Spinal cord (tissue), 10 donors: Measurements from ENCODE around the gene CACNA1H. TPM values are rescaled to one million over a fixed set of nuclear protein-coding genes. Genes with fewer than 3 reads are reported as not detected.

Experiments used
- DNase-seq, 6 donors: peaks; one replicate each; pipeline versions ENCODE4 v3.0.0 to v3.0.0-alpha.2; 2013 to 2015; ENCODE audit warnings: low spot score in 6 of 6, low read depth in 4 of 6
- H3K27ac ChIP-seq: one replicate; pipeline ENCODE4 v1.5.1; 2013; ENCODE audit warnings: low read depth, low read length, control low read depth
- H3K27me3 ChIP-seq: one replicate; pipeline ENCODE4 v1.6.1; 2013; ENCODE audit warnings: low read length; ENCODE audit not compliant: control insufficient read depth, insufficient read depth
- H3K36me3 ChIP-seq: one replicate; pipeline ENCODE4 v1.6.1; 2013; ENCODE audit warnings: low read length; ENCODE audit not compliant: control insufficient read depth, insufficient read depth
- H3K4me1 ChIP-seq: one replicate; pipeline ENCODE4 v1.6.1; 2013; ENCODE audit warnings: low read length; ENCODE audit not compliant: control insufficient read depth, insufficient read depth
- H3K4me3 ChIP-seq: one replicate; pipeline ENCODE4 v1.5.1; 2013; ENCODE audit warnings: low read depth, low read length, control low read depth
- H3K9me3 ChIP-seq: one replicate; pipeline ENCODE4 v1.6.1; 2013; ENCODE audit warnings: low read length; ENCODE audit not compliant: control insufficient read depth, insufficient read depth
- WGBS: methylation state at CpG from one replicate; pipeline ENCODE4 v1.1.5; 2013; ENCODE audit warnings: missing lambda C conversion rate; ENCODE audit not compliant: insufficient coverage; 5-methylcytosine and 5-hydroxymethylcytosine counted together
- polyA plus RNA-seq, 2 donors: library from polyadenylated mRNA; unstranded; fragments of 120-200 nt; gene quantifications; one replicate each; pipeline ENCODE4 v1.2.1, GENCODE V29; 2013; ENCODE audit not compliant: insufficient read length in 2 of 2
- total RNA-seq, 2 donors: library from RNA; depleted of rRNA in 1 of 2; stranded (reverse); fragments of 120-200 nt in 1 of 2; fragments of >200 nt in 1 of 2; gene quantifications; one replicate each; pipeline versions ENCODE4 v1.2.3 to v1.2.4, GENCODE V29; 2013 to 2014
- donor health status: healthy.

The CACNA1H gene
- total and polyA plus RNA-seq, 4 donors, result 7.8 to 20.1 (median 13.1) TPM

DNA sequence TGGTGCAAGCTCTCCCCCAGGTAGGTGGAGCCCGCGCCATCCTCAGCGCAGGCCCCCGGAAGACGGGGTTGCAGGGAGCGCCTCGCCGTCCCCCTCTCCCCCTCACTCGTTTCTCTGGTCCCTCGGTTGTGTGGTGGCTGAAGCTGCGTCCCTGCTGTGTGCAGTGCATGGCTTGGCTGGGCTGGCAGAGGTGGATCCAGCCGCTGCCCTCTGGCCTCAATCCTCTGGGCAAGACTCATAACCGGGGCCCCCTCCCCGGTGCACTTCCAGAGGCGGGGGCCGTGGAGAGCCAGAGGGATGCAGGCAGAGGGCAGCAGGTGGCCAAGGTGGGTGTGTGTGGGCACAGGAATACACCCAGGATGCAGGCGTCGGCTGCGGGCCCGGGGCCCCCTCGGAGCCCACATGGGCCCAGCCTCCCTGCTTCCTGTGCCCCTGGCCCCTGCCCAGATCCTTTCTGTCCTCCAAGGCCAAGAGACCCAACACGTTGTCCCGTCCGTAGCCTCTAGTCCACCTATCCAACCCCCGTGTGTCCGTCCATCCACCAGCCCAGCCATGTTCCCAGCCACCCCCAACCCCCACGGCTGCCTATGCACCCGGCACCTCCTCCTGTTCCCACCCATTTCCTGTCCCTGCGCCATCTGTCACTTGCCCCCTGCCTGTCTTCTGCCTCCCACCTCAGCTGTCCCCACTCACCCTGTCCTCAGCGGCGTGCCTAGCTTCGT is 62.8 kb downstream of the CACNA1H start:
- no peaks in the 10 kb centered on the region for H3K4me1 ChIP-seq
- no peak overlapping the region for H3K27ac ChIP-seq
- no peaks in the 10 kb centered on the region for H3K27me3 ChIP-seq
- no peaks in the 10 kb centered on the region for H3K9me3 ChIP-seq
- H3K4me3 ChIP-seq, result no peak overlapping the region
- 85% methylated on average over 30 of the region's 32 CpGs for WGBS
- no peak for DNase-seq
- H3K36me3 ChIP-seq, result peaks cover 100% of the 10 kb centered on the region

DNA sequence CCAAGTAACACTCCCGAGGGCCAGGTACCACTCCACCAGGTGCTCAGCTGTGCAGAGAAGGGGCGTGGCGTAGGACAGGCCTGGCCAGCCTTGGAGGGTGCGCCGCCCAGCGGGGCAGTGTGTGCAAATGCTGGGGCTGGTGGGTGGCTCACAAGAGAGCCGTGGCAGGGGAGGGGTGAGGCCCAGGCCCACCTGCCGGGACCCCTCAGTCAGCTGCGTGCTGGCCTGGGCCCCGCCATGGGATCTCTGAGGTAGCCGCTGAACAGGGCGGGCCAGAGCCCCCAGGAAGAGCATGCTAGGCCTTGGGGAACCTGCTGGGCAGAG is 63.4 kb downstream of the CACNA1H start:
- H3K36me3 ChIP-seq, result peaks cover 100% of the 10 kb centered on the region
- DNase-seq, result no peak
- no peaks in the 10 kb centered on the region for H3K4me1 ChIP-seq
- 91% methylated on average over 12 of the region's 12 CpGs for WGBS
- no peaks in the 10 kb centered on the region for H3K27me3 ChIP-seq
- no peak overlapping the region for H3K4me3 ChIP-seq
- H3K27ac ChIP-seq, result no peak overlapping the region
- H3K9me3 ChIP-seq, result no peaks in the 10 kb centered on the region

DNA sequence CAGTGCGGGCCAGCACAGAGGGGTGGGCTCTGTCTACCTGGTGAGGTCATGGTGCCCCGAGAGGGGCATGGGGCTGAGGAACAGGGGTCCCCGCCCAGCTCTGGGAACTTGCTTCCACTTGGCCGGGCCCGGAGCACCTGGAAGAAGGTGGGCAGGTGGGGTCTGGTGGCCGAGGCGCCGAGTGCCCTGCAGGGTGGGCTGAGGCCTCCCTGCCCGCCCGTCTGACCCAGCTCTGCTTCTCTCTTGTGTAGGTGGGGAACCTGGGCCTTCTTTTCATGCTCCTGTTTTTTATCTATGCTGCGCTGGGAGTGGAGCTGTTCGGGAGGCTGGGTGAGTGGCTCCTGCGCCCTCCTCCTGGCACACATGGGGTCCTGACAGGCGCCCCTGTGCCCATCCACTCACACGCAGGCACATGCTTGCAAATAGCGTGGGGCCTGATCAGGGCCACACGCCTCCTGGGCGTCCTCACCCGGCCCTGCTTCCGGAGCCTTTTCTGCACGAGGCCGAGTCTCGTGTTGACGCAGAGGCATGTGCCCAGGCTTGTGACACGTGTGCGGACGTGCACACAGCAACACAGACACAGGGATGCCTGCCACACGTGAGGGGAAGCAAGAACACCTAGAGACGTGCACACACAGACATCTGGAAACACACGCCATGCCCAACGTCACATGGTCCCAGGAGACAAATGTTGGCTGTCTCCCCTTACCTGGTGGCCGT is 63.9 kb downstream of the CACNA1H start:
- Histone ChIP-seq H3K9me3 (no peaks in the 10 kb centered on the region), H3K36me3 (peaks cover 100% of the 10 kb centered on the region), H3K27me3 (no peaks in the 10 kb centered on the region), H3K27ac (no peak overlapping the region), H3K4me3 (no peak overlapping the region), H3K4me1 (no peaks in the 10 kb centered on the region)
- no peak for DNase-seq
- 93% methylated on average over 32 of the region's 32 CpGs for WGBS

DNA sequence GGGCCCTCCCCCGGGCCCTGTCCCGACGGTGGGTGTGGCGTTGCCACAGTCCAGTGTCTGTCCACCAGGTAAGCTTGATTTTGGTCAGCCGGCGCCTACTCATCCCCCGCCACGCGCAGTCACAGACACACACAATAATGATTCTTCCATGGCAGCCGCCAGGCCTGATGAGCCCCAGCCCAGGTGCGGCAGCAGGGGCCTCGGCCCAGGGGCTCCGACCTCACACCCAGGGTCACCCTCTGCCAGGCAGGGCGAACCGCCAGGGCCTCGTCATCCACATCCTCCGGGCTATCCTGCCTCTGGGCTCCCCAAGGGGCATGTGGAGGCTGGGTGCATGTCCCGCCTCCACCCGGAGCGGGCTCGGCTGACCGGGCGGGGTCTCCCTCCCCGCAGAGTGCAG is 64.6 kb downstream of the CACNA1H start:
- no peak overlapping the region for H3K27ac ChIP-seq
- no peaks in the 10 kb centered on the region for H3K27me3 ChIP-seq
- H3K36me3 ChIP-seq, result peaks cover 100% of the 10 kb centered on the region
- 92% methylated on average over 24 of the region's 24 CpGs for WGBS
- no peaks in the 10 kb centered on the region for H3K9me3 ChIP-seq
- no peak for DNase-seq
- no peak overlapping the region for H3K4me3 ChIP-seq
- no peaks in the 10 kb centered on the region for H3K4me1 ChIP-seq

DNA sequence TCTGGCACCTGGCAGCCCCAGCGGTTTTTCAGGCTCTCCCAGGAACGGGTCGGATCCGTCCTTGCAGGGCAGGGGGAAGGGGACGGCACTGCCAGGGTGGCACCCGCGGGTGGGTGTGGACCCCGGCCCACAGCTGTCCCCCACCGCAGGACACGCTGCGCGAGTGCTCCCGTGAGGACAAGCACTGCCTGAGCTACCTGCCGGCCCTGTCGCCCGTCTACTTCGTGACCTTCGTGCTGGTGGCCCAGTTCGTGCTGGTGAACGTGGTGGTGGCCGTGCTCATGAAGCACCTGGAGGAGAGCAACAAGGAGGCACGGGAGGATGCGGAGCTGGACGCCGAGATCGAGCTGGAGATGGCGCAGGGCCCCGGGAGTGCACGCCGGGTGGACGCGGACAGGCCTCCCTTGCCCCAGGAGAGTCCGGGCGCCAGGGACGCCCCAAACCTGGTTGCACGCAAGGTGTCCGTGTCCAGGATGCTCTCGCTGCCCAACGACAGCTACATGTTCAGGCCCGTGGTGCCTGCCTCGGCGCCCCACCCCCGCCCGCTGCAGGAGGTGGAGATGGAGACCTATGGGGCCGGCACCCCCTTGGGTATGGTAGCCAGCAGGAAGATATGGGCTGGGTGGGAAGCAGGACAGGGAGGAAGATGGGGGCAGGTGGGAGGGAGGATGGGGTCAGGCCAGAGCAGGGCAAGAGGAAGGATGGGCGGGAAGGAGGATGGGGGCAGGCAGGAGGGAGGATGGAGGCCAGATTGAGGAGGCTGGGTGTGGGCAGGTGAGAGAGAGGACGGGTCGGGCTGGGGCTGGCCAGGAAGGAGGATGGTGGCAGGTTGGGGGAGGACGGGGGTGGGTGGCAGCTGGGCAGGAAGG is 65.4 kb downstream of the CACNA1H start:
- whole genome bisulfite sequencing, result 94% methylated on average over 49 of the region's 49 CpGs
- H3K27me3 ChIP-seq, result no peaks in the 10 kb centered on the region
- no peak overlapping the region for H3K4me3 ChIP-seq
- no peaks in the 10 kb centered on the region for H3K9me3 ChIP-seq
- H3K36me3 ChIP-seq, result peaks cover 100% of the 10 kb centered on the region
- H3K4me1 ChIP-seq, result no peaks in the 10 kb centered on the region
- no peak overlapping the region for H3K27ac ChIP-seq
- DNase-seq, result no peak

DNA sequence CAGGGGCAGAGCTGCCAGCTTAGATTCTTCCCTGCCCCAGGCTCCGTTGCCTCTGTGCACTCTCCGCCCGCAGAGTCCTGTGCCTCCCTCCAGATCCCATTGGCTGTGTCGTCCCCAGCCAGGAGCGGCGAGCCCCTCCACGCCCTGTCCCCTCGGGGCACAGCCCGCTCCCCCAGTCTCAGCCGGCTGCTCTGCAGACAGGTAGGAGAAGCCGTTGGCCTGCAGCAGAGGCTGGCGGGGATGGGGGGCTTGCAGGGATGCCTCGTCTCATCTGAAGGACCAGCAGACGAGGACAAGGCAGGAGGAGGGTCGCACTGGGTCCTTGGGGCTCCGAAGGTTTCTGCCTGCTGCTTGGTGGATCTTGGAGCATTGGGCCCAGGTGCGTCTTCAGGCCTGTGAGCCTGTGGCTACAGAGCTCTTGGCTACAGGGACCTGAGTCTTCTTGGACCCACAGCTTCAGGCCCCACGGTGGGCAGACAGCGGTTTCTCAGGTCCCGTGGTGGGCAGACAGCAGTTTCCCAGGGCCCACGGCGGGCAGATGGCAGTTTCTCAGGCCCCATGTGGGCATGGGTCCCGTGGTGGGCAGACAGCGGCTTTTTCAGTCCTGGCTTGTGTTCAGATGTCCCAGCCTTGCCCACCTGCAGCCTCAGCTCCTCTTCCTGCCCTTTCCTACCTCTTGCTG is 66.2 kb downstream of the CACNA1H start:
- 90% methylated on average over 24 of the region's 24 CpGs for WGBS
- H3K4me1 ChIP-seq, result no peaks in the 10 kb centered on the region
- no peaks in the 10 kb centered on the region for H3K9me3 ChIP-seq
- H3K36me3 ChIP-seq, result peaks cover 99% of the 10 kb centered on the region
- H3K4me3 ChIP-seq, result no peak overlapping the region
- no peak overlapping the region for H3K27ac ChIP-seq
- DNase-seq, result no peak
- no peaks in the 10 kb centered on the region for H3K27me3 ChIP-seq

DNA sequence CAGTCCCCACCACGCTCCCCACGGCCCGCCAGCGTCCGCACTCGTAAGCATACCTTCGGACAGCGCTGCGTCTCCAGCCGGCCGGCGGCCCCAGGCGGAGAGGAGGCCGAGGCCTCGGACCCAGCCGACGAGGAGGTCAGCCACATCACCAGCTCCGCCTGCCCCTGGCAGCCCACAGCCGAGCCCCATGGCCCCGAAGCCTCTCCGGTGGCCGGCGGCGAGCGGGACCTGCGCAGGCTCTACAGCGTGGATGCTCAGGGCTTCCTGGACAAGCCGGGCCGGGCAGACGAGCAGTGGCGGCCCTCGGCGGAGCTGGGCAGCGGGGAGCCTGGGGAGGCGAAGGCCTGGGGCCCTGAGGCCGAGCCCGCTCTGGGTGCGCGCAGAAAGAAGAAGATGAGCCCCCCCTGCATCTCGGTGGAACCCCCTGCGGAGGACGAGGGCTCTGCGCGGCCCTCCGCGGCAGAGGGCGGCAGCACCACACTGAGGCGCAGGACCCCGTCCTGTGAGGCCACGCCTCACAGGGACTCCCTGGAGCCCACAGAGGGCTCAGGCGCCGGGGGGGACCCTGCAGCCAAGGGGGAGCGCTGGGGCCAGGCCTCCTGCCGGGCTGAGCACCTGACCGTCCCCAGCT is 67.3 kb downstream of the CACNA1H start:
- H3K36me3 ChIP-seq, result peaks cover 96% of the 10 kb centered on the region
- no peaks in the 10 kb centered on the region for H3K27me3 ChIP-seq
- no peaks in the 10 kb centered on the region for H3K4me1 ChIP-seq
- H3K9me3 ChIP-seq, result no peaks in the 10 kb centered on the region
- DNase-seq, result no peak
- no peak overlapping the region for H3K4me3 ChIP-seq
- no peak overlapping the region for H3K27ac ChIP-seq
- WGBS, result 93% methylated on average over 55 of the region's 55 CpGs

DNA sequence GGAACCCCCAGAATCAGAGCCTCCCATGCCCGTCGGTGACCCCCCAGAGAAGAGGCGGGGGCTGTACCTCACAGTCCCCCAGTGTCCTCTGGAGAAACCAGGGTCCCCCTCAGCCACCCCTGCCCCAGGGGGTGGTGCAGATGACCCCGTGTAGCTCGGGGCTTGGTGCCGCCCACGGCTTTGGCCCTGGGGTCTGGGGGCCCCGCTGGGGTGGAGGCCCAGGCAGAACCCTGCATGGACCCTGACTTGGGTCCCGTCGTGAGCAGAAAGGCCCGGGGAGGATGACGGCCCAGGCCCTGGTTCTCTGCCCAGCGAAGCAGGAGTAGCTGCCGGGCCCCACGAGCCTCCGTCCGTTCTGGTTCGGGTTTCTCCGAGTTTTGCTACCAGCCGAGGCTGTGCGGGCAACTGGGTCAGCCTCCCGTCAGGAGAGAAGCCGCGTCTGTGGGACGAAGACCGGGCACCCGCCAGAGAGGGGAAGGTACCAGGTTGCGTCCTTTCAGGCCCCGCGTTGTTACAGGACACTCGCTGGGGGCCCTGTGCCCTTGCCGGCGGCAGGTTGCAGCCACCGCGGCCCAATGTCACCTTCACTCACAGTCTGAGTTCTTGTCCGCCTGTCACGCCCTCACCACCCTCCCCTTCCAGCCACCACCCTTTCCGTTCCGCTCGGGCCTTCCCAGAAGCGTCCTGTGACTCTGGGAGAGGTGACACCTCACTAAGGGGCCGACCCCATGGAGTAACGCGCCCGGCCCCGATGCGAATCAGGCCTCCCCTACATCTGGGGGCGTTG is 68.1 kb downstream of the CACNA1H start:
- DNase-seq, result no peak
- H3K9me3 ChIP-seq, result no peaks in the 10 kb centered on the region
- no peak overlapping the region for H3K4me3 ChIP-seq
- no peaks in the 10 kb centered on the region for H3K4me1 ChIP-seq
- H3K27me3 ChIP-seq, result no peaks in the 10 kb centered on the region
- 85% methylated on average over 40 of the region's 48 CpGs for WGBS
- no peak overlapping the region for H3K27ac ChIP-seq
- H3K36me3 ChIP-seq, result peaks cover 87% of the 10 kb centered on the region
